22Rv1 (cell line): ENCODE data around the gene FKBP1A.

Experiments
- ZFX ChIP-seq: fragments of 450-650 bp; IDR thresholded peaks from 2 replicates; pipeline ENCODE4 v1.6.1; 2017; ENCODE audit warnings: antibody characterized with exemption, borderline replicate concordance
- TF ChIP-seq, protein P1 (sequence below): fragments of 450-650 bp; IDR thresholded peaks from 2 replicates; pipeline ENCODE4 v1.5.1; 2017; ENCODE audit warnings: mild to moderate bottlenecking

- TF ChIP-seq, protein P1, sequence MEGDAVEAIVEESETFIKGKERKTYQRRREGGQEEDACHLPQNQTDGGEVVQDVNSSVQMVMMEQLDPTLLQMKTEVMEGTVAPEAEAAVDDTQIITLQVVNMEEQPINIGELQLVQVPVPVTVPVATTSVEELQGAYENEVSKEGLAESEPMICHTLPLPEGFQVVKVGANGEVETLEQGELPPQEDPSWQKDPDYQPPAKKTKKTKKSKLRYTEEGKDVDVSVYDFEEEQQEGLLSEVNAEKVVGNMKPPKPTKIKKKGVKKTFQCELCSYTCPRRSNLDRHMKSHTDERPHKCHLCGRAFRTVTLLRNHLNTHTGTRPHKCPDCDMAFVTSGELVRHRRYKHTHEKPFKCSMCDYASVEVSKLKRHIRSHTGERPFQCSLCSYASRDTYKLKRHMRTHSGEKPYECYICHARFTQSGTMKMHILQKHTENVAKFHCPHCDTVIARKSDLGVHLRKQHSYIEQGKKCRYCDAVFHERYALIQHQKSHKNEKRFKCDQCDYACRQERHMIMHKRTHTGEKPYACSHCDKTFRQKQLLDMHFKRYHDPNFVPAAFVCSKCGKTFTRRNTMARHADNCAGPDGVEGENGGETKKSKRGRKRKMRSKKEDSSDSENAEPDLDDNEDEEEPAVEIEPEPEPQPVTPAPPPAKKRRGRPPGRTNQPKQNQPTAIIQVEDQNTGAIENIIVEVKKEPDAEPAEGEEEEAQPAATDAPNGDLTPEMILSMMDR, result no peak
- no peak for TF ChIP-seq ZFX
These were observed 4.9 kb upstream of the FKBP1A start for GRCh38 chr20:1397710-1398109.
